ENCODE data around the gene PPP2R5C.

Gene PPP2R5C

DNA sequence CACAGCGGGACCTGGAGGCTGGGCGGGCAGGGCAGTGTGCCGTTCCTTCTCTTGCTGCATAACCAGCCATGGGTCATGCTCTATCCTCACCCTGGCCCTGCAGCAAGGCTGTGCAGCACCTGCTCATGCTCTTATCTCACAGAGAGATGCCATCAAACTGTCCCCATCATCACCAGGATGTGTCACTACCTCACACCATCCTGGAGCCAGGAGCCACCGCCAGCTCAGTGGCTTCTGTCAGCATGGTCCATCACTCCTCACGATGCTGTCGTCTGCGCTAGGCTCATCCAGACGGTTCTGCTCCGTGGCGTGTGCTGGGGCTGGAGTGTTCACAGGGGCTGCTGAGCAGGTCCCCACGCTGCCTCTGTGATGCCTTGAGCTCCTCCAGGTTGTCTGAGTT lies 125.7 kb downstream of the PPP2R5C start:
- no peak for DNase-seq (ENCODE audit: low spot score)

DNA sequence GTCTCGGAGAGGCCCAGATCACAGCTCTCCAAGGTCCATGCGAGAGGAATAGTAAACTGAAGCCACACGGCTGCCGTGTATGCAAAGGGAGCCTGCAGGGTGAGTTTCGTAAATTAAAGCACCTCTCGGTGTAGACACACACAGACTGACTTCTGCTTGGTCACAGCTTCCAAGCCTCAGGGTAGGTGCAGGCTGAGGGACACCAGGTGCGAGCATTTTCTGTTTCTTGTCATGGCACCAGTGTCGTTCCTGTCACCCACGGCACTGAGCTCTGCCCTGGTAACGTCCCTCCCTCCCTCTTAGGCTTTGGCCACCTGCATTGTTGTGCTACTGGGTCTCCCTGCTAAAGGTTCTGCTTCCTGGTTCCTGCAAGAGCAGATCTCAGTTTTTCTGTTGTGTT lies 126.7 kb downstream of the PPP2R5C start:
- no peak for DNase-seq (ENCODE audit: low spot score)

- no peak for DNase-seq (ENCODE audit: low spot score)
Observed at GRCh38 chr14:101889366-101889765, 127.9 kb downstream of the PPP2R5C start.

DNA sequence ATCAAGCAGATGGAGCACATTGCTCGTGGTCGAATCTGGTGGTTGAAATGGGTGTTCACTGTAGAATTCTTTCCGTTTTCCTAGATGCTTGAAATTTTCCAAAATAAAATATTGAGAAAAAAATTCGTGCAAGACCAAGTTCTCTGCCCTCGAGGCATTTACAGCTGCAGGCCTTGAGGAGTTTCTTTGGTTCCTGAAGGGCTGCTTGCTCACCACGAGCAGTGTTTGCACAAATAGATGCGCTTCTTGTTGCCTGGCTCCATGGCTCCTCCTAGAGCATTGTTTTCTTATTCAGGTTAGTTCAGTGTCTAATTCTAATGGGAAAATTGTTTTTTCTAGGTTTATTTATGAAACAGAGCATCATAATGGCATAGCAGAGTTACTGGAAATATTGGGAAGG lies 128.4 kb downstream of the PPP2R5C start:
- no peak for DNase-seq (ENCODE audit: low spot score)

DNA sequence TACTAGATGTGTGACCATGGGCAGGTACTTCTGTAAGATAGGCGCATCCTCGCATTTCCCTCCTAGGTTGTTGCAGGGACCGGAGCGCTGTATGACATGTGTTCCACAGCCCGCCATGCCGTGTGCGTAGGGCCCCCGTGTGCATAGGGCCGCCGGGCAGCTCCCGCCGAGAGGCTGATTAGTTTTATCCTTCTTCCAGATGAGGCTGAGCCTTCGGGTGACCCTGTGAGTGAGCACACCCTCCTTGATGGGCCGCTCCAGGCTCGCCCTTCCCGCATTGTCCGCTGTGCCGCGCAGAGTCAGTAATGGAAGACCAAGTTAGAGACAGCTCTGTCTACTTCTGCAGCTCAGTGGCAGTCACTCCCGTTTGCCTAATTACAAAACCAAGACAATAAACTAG lies 130.0 kb downstream of the PPP2R5C start:
- DNase-seq (ENCODE audit: low spot score): no peak

DNA sequence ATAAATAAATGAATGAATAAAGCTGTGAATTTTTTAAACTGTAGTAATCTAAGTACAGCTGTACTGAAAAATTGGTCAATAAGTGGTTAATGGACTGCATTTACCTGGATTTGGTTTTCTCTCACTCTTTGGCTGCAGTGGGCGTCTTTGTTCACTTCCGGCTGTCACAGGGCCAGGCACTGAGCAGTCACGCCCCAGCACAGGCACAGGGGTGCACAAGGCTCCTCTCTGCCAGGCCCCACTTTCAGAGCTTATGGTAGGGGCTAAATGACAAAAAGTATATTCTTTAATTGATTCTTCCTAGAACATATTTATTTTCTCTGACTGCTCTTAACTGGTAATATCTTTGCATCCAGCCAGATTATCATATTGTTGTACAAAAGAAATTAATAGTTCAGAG lies 132.2 kb downstream of the PPP2R5C start:
- DNase-seq (ENCODE audit: low spot score): no peak

DNA sequence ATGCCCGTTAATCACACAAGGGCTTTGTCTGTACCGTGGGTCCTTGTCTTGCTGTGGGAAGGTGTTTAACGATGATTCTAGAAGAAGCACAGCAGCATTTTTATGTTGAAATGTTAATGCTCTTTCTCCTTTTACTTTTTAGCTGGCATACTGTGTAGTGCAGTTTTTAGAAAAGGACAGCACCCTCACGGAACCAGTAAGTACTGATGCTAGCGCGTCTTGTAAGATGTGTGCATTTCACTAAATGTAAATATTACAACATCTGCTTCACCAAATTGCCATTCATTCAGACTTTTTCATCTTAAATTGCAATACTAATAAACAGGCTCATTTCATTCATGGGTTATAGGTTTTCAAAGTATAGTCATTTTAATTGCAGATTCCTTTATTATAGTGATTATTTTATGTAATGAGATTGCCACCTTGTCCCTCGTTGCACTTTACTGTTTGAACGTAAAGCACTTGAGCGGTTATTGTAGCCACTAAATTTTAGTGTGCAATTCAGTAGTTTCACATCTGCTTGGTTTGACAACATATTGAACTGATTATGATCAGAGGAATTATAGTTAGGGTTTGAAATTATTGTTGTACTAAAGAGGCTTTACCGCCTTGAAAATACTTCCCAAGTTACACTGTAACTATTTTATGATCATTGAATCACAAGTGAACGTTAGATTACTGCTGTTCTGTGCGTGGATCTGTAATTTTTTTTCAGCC lies 133.0 kb downstream of the PPP2R5C start:
- no peak for DNase-seq (ENCODE audit: low spot score)

GRCh38 chr14:101895256-101895655 lies 133.7 kb downstream of the PPP2R5C start:
- no peak for DNase-seq (ENCODE audit: low spot score)

- no peak for DNase-seq (ENCODE audit: low spot score)
Observed at GRCh38 chr14:101897326-101897725, 135.8 kb downstream of the PPP2R5C start.

- DNase-seq (ENCODE audit: low spot score): no peak
Observed at GRCh38 chr14:101898416-101898815, 136.9 kb downstream of the PPP2R5C start.

- DNase-seq (ENCODE audit: low spot score): no peak
Observed at GRCh38 chr14:101899263-101899662, 137.8 kb downstream of the PPP2R5C start.

DNA sequence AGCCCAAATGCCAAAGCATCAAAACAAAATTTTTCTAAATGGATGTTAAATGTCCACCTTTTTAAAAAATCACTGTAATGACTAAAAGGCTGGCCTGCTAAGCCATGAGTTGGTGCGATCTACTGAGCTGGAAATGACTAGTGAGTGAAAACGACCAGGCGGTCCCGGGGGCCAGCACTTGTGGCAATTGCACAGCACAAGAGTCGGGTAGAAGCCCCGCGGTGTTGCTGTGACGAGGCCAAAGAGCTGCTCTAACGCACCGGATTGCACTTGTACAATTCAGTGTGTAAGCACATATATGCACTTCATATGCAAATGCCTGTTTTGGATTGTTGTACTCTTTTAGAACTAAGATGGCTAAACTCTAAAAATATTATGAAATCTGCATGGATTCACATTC lies 138.7 kb downstream of the PPP2R5C start:
- DNase-seq (ENCODE audit: low spot score): no peak

DNA sequence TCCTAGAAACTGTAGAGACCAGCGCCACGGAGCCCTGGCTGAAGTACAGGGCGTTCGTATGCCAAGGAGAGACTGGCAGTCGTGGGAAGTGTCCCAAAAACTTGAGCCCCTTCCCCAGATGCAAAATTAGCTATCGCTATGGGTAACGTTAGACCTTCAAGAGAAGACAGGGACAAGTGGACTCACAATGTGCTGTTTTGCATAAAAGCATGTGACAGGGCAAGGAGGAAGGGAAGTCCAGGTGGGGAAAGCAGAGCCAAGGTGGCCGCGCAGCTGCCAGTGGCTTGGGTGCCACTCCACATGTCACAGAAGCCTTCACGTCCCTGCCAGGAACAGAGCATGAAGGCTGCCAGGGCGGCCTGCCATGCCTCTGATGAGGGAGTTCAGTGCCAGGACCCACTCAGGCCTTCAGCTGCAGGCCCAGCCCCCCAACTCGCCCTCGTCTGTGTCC lies 141.6 kb downstream of the PPP2R5C start:
- DNase-seq (ENCODE audit: low spot score): no peak

DNA sequence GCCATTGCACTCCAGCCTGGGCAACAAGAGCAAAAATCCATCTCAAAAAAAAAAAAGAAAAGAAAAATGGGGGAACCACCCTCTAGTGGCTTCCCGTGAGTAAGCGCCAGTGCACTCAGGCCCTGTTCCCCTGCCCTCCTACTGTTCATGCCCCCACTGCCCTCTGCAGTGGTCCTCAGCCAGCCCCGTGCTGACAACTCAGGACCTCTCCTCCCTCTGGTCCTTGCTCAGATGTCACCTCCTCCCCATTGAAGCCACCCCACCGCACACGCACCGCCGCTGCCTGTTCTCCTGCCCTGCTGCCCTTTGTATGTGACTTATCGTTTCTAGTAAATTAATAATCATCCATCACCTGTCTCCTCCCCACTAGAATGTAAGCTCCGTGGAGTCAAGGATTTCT lies 144.1 kb downstream of the PPP2R5C start:
- DNase-seq (ENCODE audit: low spot score): no peak

- no peak for DNase-seq (ENCODE audit: low spot score)
Observed at GRCh38 chr14:101906645-101907044, 145.1 kb downstream of the PPP2R5C start.

DNA sequence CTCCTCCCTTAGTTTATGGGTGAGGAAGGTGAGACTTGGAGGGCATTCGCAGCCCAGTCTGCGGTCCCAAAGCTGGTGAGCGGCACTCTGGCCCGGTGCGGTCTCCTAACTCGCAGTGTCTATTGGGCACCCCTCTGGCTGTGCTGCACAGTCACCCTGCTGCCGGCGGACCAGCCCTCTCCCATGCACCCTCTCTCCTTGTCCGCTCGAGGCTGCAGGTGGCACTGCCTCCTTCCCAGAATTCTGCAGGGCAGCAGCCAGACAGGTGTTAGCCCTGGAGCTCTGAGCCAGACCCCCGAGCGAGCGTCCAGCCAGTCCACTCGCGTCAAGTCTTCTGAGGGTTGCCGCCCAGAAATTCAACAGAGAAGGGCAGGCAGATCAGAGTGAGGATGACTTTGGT lies 146.1 kb downstream of the PPP2R5C start:
- DNase-seq (ENCODE audit: low spot score): no peak

GRCh38 chr14:101908795-101909194 lies 147.3 kb downstream of the PPP2R5C start:
- DNase-seq (ENCODE audit: low spot score): no peak

DNA sequence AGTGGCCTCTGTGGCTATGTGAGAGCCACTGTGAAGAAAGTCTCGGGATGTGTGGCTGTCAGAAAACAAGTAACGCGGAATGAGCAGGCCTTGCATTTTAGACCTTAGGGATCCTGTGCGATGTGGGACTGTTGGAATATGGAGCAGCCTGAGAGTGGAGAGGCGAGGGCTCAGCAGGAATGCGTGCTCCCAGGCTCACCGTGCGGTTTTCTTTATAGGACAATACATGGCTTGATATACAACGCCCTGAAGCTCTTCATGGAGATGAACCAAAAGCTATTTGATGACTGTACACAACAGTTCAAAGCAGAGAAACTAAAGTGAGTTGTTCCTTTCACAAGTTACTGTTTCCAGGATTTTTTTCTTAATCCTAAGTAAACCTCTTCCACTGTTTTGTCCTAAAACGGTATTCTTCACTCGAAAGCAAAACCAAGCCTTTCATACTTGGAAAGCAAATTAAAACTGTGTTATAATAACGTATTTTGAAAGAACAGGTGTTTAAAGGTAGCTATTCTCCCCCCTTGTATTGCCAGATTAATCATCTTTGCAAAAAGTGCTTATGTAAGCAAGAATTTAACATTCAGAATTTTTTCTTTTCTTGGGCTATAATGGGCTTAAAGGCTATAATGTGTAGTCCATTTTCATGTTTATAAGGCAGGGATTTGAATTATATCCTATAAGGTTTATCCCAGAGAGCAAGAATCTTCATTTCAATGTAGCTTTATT lies 148.0 kb downstream of the PPP2R5C start:
- DNase-seq (ENCODE audit: low spot score): no peak

DNA sequence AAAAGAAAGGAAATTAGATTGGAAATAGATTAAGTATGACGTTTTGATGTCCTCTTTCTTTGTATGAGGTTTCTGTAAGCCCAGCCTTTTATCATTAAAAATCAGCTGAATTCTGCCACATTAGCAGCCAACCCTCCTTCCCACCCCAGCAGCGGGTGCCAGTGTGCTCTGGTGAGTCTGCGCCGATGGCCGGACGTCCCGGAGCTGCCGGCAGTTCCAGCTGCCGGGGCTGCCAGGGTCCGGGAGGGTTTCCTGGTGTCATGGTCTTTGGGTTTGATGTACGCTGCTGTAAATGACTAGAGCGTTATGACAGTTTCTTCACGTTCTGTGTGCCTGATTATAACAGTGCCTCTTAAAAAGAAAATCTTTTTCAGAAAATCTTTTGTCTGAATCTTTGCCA lies 151.3 kb downstream of the PPP2R5C start:
- no peak for DNase-seq (ENCODE audit: low spot score)

- DNase-seq (ENCODE audit: low spot score): no peak
Observed at GRCh38 chr14:101914083-101914482, 152.6 kb downstream of the PPP2R5C start.

DNA sequence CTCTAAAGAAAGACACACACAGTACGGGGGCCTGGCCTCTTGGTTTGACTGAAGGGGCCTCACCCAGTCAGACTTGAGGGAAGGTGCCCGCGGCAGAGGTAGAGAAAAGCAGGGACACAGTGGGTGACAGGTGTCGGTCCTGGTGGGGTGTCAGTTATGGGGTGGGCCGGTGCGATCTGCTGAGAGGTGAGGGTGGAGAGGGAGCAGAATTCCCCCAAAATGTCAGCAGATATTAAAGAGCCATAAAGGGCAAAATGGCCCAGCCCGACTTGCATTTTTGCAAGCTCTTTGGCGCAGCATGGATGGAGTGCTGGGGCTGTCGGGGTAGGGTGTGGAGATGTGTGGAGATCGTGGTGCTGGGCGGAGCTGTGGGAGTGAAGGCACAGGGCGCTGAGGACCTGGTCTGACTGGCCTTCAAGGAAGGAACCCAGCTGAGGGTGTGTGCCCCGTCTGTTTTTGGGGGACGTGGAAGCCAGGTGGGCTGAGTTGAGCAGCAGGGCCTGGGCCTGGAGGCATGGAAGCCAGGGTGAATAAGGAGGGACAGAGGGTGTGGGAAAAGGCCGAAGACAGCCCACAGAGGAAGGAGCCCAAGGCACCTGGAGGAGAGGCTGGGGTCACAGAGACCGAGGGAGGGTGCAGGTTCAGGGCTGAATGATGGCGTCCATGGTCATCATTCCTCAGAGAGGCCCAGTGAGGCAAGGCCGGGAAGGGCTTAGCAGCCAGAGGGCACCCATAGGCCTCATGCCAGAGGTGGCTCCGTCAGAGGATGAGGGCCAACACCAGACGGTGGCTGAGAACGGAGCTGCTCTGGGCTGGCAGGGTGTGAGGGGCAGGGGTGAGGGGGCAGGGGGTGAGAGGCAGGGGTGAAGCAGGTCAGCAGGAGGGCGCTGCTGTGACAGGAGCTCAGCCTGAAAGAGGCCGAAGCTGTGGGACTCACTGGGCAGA lies 154.6 kb downstream of the PPP2R5C start:
- no peak for DNase-seq (ENCODE audit: low spot score)

GRCh38 chr14:101916816-101917412 lies 155.4 kb downstream of the PPP2R5C start:
- no peak for DNase-seq (ENCODE audit: low spot score)

Measured in CD4-positive, alpha-beta T cell treated with Interleukin-15 for 4 hours (primary cell).